Breast epithelium (tissue), 3 donors: ENCODE results near the gene REEP1.

Experiments used
- POLR2AphosphoS5 ChIP-seq, 3 donors: sonication (generic); formaldehyde crosslinking; IDR thresholded peaks; one replicate each; pipeline ENCODE4 v1.6.1; 2017; ENCODE audit warnings: antibody characterized with exemption in 3 of 3
- TF ChIP-seq, protein P1 (sequence below), 3 donors: fragments of 450-650 bp; IDR thresholded peaks; one replicate each; pipeline ENCODE4 v1.5.1; 2016 to 2017; ENCODE audit warnings: antibody characterized with exemption in 3 of 3, mild to moderate bottlenecking in 3 of 3, moderate library complexity in 3 of 3

DNA sequence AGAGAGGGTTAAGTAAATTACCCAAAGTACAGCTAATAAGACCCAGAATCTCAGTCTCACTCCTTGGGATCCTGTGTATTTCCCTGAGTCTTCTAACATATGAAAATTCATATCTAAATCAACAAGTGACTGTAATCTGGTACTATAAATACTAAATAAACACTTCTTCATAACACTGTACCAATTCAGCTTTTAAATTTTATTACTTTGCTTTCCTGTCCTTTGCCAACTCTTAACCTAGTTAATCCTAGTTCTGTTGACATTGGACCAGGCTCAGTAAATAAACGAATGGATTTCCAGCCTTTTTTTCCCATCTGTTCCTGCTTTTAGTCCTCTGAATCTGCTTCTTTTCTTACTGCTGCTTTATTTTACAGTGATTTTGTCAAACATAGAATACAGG lies 124.4 kb downstream of the REEP1 start:
- no peak for TF ChIP-seq POLR2AphosphoS5 (IDR thresholded peaks at IDR 0.05)
- TF ChIP-seq, protein P1, sequence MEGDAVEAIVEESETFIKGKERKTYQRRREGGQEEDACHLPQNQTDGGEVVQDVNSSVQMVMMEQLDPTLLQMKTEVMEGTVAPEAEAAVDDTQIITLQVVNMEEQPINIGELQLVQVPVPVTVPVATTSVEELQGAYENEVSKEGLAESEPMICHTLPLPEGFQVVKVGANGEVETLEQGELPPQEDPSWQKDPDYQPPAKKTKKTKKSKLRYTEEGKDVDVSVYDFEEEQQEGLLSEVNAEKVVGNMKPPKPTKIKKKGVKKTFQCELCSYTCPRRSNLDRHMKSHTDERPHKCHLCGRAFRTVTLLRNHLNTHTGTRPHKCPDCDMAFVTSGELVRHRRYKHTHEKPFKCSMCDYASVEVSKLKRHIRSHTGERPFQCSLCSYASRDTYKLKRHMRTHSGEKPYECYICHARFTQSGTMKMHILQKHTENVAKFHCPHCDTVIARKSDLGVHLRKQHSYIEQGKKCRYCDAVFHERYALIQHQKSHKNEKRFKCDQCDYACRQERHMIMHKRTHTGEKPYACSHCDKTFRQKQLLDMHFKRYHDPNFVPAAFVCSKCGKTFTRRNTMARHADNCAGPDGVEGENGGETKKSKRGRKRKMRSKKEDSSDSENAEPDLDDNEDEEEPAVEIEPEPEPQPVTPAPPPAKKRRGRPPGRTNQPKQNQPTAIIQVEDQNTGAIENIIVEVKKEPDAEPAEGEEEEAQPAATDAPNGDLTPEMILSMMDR (IDR thresholded peaks at IDR 0.05), result no peak
